IPS DF 6.9 (cell line): ENCODE results near the gene BBS4.
A peak's percentile ranks its signal among the peaks of the same experiment; 100 is the strongest.

Source experiments
- DNase-seq: peaks from one replicate; pipeline ENCODE4 v3.0.0-alpha.2; 2013; ENCODE audit warnings: low read depth, low spot score
- H3K27ac ChIP-seq: one replicate; pipeline ENCODE4 v1.5.1; 2013; ENCODE audit warnings: low read length, control low read depth
- H3K27me3 ChIP-seq: 2 replicates; pipeline ENCODE4 v1.6.1; 2013; ENCODE audit warnings: mild to moderate bottlenecking, low read length; ENCODE audit not compliant: control insufficient read depth, insufficient read depth
- H3K36me3 ChIP-seq: 2 replicates; pipeline ENCODE4 v1.6.1; 2013; ENCODE audit warnings: low read length; ENCODE audit not compliant: control insufficient read depth, insufficient read depth
- H3K4me1 ChIP-seq: 2 replicates; pipeline ENCODE4 v1.6.1; 2013; ENCODE audit warnings: low read length; ENCODE audit not compliant: control insufficient read depth, insufficient read depth
- H3K4me3 ChIP-seq: 2 replicates; pipeline ENCODE4 v1.5.1; 2013; ENCODE audit warnings: mild to moderate bottlenecking, low read length
- H3K9me3 ChIP-seq: 2 replicates; pipeline ENCODE4 v1.6.1; 2013; ENCODE audit warnings: low read length, inconsistent platforms; ENCODE audit not compliant: control insufficient read depth, insufficient read depth
- WGBS: extraction: QIAGEN DNeasy Blood & Tissue Kit; methylation state at CpG from one replicate; pipeline ENCODE4 v1.1.7; 2013; ENCODE audit warnings: mixed read lengths, missing lambda C conversion rate; ENCODE audit not compliant: insufficient read length, insufficient coverage; 5-methylcytosine and 5-hydroxymethylcytosine counted together

Gene BBS4

DNA sequence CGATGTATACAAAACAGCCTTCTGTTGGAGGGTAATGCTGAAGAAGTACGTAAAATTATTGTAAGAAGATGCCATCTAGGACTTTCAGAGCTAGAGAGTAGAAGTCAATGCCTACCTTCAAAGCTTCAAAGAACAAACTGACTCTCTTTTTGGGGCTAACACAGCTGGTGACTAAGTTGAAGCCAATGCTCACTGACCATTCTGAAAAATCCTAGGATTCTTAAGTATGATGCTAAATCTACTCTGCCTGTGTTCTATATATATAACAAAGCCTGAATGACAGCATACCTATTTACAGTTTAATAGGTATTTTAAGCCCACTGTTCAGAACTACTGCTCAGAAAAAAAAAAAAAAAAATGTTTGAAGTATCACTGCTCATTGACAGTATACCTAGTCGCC, 78.6 kb downstream of the BBS4 start:
- no CpG with 5 or more reads among the region's 3 CpGs for WGBS
- H3K27ac ChIP-seq, result no peak overlapping the region
- no peaks in the 10 kb centered on the region for H3K4me1 ChIP-seq
- H3K9me3 ChIP-seq, result no peaks in the 10 kb centered on the region
- H3K36me3 ChIP-seq, result 0 out of 2 replicates have a peak, but pooled peaks cover 3% of the 10 kb centered on the region
- DNase-seq, result no peak
- H3K27me3 ChIP-seq, result no peaks in the 10 kb centered on the region
- no peak overlapping the region for H3K4me3 ChIP-seq

GRCh38 chr15:72766025-72766424, 80.0 kb downstream of the BBS4 start:
- no peaks in the 10 kb centered on the region for H3K27me3 ChIP-seq
- no peaks in the 10 kb centered on the region for H3K9me3 ChIP-seq
- H3K4me3 ChIP-seq, result no peak overlapping the region
- no peaks in the 10 kb centered on the region for H3K4me1 ChIP-seq
- no peaks in the 10 kb centered on the region; the same call in 1 of the 2 replicates for H3K36me3 ChIP-seq
- no peak for DNase-seq
- H3K27ac ChIP-seq, result no peak overlapping the region
- WGBS, result no CpG with 5 or more reads among the region's 2 CpGs

- H3K27me3 ChIP-seq, result no peaks in the 10 kb centered on the region
- no CpG with 5 or more reads among the region's 2 CpGs for WGBS
- no peaks in the 10 kb centered on the region for H3K4me1 ChIP-seq
- H3K36me3 ChIP-seq, result no peaks in the 10 kb centered on the region; the same call in 1 of the 2 replicates
- no peak for DNase-seq
- H3K27ac ChIP-seq, result no peak overlapping the region
- no peak overlapping the region for H3K4me3 ChIP-seq
- H3K9me3 ChIP-seq, result no peaks in the 10 kb centered on the region
These were observed 80.8 kb downstream of the BBS4 start for GRCh38 chr15:72766780-72767179.

DNA sequence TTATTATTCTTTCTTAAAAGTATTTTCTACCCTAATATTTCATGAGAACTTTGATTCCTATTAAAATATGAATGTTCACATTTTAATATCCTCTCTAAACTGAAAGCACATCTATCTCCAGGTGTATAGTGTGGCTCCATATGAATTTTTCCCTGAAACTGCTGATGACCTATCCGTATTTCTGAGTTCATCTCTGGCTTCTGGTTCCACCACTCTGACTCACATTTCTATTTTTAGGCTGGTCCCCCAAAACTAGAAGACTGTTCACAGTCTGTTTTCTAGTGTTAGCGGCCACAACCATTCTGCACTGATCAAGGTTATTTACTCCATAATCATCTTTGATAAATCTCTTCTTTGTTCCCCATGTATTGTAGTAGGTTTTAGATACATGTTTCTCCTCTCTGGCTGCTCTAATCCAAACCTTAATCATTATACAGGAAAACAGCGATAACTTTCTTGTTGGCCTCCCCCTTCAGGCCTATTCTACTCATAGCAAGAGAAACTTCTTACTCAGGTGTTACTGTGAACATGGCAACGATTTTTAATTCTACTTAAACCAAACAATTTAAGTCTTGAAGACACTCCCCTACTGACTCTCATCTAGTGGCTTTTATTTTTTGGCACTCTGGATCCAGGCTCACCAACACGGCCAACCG, 84.8 kb downstream of the BBS4 start:
- WGBS, result no CpG with 5 or more reads among the region's 6 CpGs
- H3K4me3 ChIP-seq, result no peak overlapping the region
- no peak overlapping the region for H3K27ac ChIP-seq
- DNase-seq, result no peak
- no peaks in the 10 kb centered on the region; the same call in 1 of the 2 replicates for H3K4me1 ChIP-seq
- H3K9me3 ChIP-seq, result no peaks in the 10 kb centered on the region
- peaks cover 4% of the 10 kb centered on the region; the same call in 1 of the 2 replicates for H3K36me3 ChIP-seq
- no peaks in the 10 kb centered on the region for H3K27me3 ChIP-seq

- peaks cover 4% of the 10 kb centered on the region; the same call in 1 of the 2 replicates for H3K36me3 ChIP-seq
- H3K4me1 ChIP-seq, result no peaks in the 10 kb centered on the region; the same call in 1 of the 2 replicates
- no peak for DNase-seq
- no CpG with 5 or more reads among the region's 1 CpG for WGBS
- H3K27ac ChIP-seq, result no peak overlapping the region
- H3K9me3 ChIP-seq, result no peaks in the 10 kb centered on the region
- no peak overlapping the region for H3K4me3 ChIP-seq
- H3K27me3 ChIP-seq, result no peaks in the 10 kb centered on the region
These were observed 85.3 kb downstream of the BBS4 start for GRCh38 chr15:72771329-72771725.

DNA sequence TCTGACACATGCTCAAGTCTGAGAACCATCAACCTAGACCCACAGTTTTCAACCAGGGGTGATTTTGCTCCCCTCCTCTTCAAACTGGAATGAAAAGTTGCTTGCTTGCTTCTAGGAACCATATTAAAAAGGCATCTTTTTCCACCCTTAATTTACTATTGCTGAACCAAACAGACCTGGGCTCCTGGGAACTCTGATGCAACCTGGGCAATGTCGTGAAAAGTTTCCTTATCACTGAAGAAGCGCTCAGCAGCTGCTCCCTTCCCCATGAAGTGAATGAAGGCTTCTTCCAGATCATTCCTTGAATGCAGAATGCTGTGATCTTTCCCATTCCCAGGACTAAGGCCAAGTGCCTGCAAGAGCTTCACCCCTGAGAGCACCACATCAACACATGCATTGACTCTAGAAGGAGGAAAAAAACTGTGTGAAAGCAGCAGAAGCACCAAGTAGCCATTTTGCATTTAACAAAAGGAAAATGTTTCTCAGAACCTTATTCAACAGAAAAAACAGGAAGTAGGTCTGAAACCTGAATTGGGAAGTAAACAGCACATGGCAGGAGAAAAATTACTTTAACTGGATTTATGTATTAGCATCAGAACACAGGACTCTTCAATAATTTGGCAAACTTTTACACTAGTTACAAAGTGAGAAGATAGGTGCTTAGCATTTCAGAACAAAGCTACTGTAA, 88.8 kb downstream of the BBS4 start:
- Histone ChIP-seq H3K27me3 (no peaks in the 10 kb centered on the region), H3K4me3 (no peak overlapping the region), H3K4me1 (no peaks in the 10 kb centered on the region; the same call in 1 of the 2 replicates), H3K27ac (no peak overlapping the region), H3K9me3 (no peaks in the 10 kb centered on the region), H3K36me3 (peaks cover 4% of the 10 kb centered on the region; the same call in 1 of the 2 replicates)
- no CpG with 5 or more reads among the region's 2 CpGs for WGBS
- no peak for DNase-seq

- H3K27ac ChIP-seq, result no peak overlapping the region
- no CpG with 5 or more reads among the region's 6 CpGs for WGBS
- peaks cover 4% of the 10 kb centered on the region; the same call in 1 of the 2 replicates for H3K36me3 ChIP-seq
- H3K4me1 ChIP-seq, result no peaks in the 10 kb centered on the region; the same call in 1 of the 2 replicates
- no peak for DNase-seq
- H3K9me3 ChIP-seq, result no peaks in the 10 kb centered on the region
- no peaks in the 10 kb centered on the region for H3K27me3 ChIP-seq
- H3K4me3 ChIP-seq, result no peak overlapping the region
These were observed 92.8 kb downstream of the BBS4 start for GRCh38 chr15:72778796-72779195.

GRCh38 chr15:72781631-72782030, 95.6 kb downstream of the BBS4 start:
- Histone ChIP-seq H3K4me1 (no peaks in the 10 kb centered on the region), H3K27me3 (no peaks in the 10 kb centered on the region), H3K4me3 (no peak overlapping the region), H3K36me3 (no peaks in the 10 kb centered on the region), H3K9me3 (no peaks in the 10 kb centered on the region), H3K27ac (no peak overlapping the region)
- no peak for DNase-seq
- WGBS, result no CpG with 5 or more reads among the region's 6 CpGs

GRCh38 chr15:72782274-72783003, 96.4 kb downstream of the BBS4 start:
- no peaks in the 10 kb centered on the region for H3K36me3 ChIP-seq
- DNase-seq, result no peak
- no peak overlapping the region for H3K27ac ChIP-seq
- no CpG with 5 or more reads among the region's 14 CpGs for WGBS
- peak overlapping the region; percentile 82; the same call in 1 of the 2 replicates for H3K4me3 ChIP-seq
- no peaks in the 10 kb centered on the region for H3K27me3 ChIP-seq
- H3K4me1 ChIP-seq, result no peaks in the 10 kb centered on the region
- H3K9me3 ChIP-seq, result no peaks in the 10 kb centered on the region

- Histone ChIP-seq H3K4me1 (no peaks in the 10 kb centered on the region), H3K9me3 (no peaks in the 10 kb centered on the region), H3K27ac (no peak overlapping the region), H3K36me3 (no peaks in the 10 kb centered on the region), H3K4me3 (peak overlapping the region; percentile 82), H3K27me3 (no peaks in the 10 kb centered on the region)
- no peak for DNase-seq
- WGBS, result no CpG with 5 or more reads among the region's 52 CpGs
These were observed 97.1 kb downstream of the BBS4 start for GRCh38 chr15:72783004-72783639.
